Stimulated activated CD8-positive, alpha-beta memory T cell treated with anti-CD3 and anti-CD28 coated beads, Interleukin-15, amount 100 ng/mL, for 24 hours (primary cell): Measurements from ENCODE around the gene TPSB2.

Source experiments
- DNase-seq: peaks from one replicate; pipeline ENCODE4 v3.0.0-alpha.2; 2020; ENCODE audit warnings: low read depth

Gene TPSB2

GRCh38 chr16:1218930-1219611 lies 10.9 kb downstream of the TPSB2 start:
- no peak for DNase-seq

GRCh38 chr16:1218061-1218929 lies 11.7 kb downstream of the TPSB2 start:
- no peak for DNase-seq

DNA sequence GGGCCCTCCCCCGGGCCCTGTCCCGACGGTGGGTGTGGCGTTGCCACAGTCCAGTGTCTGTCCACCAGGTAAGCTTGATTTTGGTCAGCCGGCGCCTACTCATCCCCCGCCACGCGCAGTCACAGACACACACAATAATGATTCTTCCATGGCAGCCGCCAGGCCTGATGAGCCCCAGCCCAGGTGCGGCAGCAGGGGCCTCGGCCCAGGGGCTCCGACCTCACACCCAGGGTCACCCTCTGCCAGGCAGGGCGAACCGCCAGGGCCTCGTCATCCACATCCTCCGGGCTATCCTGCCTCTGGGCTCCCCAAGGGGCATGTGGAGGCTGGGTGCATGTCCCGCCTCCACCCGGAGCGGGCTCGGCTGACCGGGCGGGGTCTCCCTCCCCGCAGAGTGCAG lies 12.5 kb downstream of the TPSB2 start:
- DNase-seq = no peak

GRCh38 chr16:1216681-1217400 lies 13.1 kb downstream of the TPSB2 start:
- no peak for DNase-seq

DNA sequence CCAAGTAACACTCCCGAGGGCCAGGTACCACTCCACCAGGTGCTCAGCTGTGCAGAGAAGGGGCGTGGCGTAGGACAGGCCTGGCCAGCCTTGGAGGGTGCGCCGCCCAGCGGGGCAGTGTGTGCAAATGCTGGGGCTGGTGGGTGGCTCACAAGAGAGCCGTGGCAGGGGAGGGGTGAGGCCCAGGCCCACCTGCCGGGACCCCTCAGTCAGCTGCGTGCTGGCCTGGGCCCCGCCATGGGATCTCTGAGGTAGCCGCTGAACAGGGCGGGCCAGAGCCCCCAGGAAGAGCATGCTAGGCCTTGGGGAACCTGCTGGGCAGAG lies 13.7 kb downstream of the TPSB2 start:
- no peak for DNase-seq

DNA sequence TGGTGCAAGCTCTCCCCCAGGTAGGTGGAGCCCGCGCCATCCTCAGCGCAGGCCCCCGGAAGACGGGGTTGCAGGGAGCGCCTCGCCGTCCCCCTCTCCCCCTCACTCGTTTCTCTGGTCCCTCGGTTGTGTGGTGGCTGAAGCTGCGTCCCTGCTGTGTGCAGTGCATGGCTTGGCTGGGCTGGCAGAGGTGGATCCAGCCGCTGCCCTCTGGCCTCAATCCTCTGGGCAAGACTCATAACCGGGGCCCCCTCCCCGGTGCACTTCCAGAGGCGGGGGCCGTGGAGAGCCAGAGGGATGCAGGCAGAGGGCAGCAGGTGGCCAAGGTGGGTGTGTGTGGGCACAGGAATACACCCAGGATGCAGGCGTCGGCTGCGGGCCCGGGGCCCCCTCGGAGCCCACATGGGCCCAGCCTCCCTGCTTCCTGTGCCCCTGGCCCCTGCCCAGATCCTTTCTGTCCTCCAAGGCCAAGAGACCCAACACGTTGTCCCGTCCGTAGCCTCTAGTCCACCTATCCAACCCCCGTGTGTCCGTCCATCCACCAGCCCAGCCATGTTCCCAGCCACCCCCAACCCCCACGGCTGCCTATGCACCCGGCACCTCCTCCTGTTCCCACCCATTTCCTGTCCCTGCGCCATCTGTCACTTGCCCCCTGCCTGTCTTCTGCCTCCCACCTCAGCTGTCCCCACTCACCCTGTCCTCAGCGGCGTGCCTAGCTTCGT lies 14.2 kb downstream of the TPSB2 start:
- no peak for DNase-seq

DNA sequence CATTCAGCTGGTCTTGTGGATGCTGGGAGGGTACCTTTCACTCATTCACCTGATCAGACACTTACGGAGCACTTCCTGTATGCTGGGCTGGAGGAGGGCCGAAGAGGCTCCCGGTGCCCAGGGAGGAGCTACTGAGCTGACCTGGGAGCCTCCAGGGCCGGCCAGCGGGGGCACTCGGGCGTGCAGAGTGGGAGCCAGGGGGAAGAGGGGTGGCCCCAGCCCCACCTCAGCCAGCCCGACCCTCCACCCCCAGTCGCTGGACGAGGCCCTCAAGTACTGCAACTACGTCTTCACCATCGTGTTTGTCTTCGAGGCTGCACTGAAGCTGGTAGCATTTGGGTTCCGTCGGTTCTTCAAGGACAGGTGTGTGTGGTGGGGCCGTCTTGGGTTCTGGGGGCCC lies 15.3 kb downstream of the TPSB2 start:
- DNase-seq = no peak

- DNase-seq = no peak
Measured at GRCh38 chr16:1213796-1214372, 16.1 kb downstream of the TPSB2 start.

GRCh38 chr16:1213231-1213630 lies 16.8 kb downstream of the TPSB2 start:
- no peak for DNase-seq

- DNase-seq = no peak
Measured at GRCh38 chr16:1212616-1213194, 17.3 kb downstream of the TPSB2 start.

DNA sequence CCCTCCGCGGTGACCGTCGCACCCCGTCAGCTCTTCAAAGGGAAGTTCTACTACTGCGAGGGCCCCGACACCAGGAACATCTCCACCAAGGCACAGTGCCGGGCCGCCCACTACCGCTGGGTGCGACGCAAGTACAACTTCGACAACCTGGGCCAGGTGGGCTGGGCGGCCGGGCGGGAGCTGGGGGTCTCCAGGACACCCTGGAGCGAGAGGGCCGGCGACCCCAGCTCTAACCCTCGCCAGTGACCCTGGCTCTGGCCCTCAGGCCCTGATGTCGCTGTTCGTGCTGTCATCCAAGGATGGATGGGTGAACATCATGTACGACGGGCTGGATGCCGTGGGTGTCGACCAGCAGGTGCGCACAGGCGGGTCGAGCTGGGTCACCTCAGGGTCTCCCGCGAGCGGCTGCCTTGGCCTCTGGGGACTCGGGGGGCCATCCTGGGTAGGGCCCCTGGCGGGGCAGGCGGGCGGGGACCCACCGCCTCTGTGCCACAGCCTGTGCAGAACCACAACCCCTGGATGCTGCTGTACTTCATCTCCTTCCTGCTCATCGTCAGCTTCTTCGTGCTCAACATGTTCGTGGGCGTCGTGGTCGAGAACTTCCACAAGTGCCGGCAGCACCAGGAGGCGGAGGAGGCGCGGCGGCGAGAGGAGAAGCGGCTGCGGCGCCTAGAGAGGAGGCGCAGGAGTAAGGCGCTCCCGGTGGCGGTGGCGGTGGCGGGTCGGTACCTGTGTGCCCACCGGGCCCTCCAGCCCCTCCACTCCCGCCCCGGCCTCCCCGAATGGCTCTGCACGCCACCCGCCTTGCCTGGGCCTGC lies 18.3 kb downstream of the TPSB2 start:
- DNase-seq = no peak

GRCh38 chr16:1210461-1210860 lies 19.5 kb downstream of the TPSB2 start:
- no peak for DNase-seq

DNA sequence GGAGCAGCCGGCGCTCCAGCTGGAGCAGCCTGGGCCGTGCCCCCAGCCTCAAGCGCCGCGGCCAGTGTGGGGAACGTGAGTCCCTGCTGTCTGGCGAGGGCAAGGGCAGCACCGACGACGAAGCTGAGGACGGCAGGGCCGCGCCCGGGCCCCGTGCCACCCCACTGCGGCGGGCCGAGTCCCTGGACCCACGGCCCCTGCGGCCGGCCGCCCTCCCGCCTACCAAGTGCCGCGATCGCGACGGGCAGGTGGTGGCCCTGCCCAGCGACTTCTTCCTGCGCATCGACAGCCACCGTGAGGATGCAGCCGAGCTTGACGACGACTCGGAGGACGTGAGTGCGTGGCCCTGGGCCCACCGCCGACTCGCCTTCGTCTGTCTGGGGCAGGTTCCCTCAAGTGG lies 20.9 kb downstream of the TPSB2 start:
- no peak for DNase-seq

DNA sequence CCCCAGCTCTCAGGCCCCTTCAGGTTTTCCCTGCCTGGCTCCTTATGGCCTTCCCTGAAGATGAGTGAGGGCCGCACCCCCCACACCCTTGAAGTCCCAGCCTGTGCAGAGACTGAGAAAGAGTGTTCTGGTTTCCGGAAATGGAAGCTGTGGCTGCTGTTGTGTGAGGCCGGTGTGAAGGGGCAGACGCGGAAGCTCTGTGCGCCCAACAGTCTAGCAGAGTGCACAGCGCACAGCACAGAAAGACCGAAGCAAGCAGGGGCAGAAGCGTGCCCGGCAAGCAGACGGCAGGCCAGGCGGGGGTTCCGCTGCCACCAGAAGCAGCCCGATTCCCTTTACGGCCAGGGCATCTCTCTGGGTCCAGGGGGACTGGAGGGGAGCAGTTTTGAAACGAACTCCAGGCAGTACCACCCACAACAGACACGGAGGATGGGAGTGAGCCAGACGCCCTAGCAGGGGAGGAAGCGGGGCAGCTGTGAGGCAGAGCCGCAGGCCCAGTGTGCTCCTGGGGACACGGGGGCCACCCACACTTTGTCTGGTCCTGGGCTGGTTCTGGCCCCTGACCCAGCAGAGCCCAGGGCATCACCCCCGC lies 21.6 kb downstream of the TPSB2 start:
- DNase-seq = no peak

- no peak for DNase-seq
Measured at GRCh38 chr16:1206786-1207185, 23.2 kb downstream of the TPSB2 start.

DNA sequence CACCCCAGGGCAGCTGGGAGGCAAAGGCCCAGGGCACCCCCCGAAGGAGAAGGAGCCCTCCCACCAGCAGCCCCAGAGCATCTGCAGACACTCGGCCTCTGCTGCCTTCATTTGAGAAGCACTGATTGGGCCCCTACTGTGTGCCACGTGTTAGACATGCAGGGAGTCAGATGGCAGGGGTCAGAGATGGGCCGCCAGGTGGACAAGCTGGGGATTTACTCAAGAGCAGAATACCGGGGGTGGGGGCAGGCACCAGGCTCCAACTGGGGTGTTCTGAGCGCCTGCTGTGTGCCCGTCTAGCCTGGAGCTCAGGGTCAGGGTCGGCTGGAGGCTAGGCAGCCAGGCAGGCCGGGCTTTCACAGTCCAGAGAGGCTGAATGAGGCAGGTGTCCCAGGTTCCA lies 23.7 kb downstream of the TPSB2 start:
- DNase-seq = no peak

GRCh38 chr16:1204933-1205332 lies 25.1 kb downstream of the TPSB2 start:
- no peak for DNase-seq

- DNase-seq = no peak
Measured at GRCh38 chr16:1202274-1202673, 27.7 kb downstream of the TPSB2 start.

DNA sequence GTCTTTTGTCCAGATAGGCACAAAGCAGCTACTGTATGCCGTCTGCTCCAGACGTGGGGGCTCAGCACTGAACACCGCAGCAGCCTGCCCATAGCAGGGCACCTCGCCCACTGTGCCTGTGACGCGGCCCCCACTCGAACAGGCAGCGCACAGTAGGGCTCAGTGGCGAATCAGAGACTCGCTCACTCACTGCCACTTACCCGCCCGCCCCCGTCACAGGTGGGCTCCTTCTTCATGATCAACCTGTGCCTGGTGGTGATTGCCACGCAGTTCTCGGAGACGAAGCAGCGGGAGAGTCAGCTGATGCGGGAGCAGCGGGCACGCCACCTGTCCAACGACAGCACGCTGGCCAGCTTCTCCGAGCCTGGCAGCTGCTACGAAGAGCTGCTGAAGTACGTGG lies 28.5 kb downstream of the TPSB2 start:
- no peak for DNase-seq

DNA sequence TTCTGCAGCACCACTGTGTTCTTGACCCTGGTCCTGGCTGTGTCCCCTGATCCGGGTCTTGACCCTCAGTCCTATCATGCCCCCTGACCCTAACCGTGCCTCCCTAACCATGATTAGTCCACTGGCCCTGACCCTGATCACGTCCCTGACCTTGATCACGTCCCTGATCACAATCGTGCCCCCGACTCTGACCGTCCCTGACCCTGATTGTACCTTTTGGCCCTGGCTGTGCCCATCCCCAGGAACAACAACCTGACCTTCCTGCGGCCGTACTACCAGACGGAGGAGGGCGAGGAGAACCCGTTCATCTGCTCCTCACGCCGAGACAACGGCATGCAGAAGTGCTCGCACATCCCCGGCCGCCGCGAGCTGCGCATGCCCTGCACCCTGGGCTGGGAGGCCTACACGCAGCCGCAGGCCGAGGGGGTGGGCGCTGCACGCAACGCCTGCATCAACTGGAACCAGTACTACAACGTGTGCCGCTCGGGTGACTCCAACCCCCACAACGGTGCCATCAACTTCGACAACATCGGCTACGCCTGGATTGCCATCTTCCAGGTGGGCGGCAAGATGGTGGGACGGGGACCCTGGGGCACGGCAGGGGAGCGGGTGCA lies 29.9 kb downstream of the TPSB2 start:
- no peak for DNase-seq
